Activated CD8-positive, alpha-beta memory T cell treated with anti-CD3 and anti-CD28 coated beads, Interleukin-2, amount 50 U/mL, for 1 hour (primary cell): ENCODE measurements around the gene SCAMP3.

Experiments
- DNase-seq: peaks from one replicate; pipeline ENCODE4 v3.0.0-alpha.2; 2020; ENCODE audit errors: extremely low read depth

The SCAMP3 gene

GRCh38 chr1:155207806-155208540, 54.2 kb downstream of the SCAMP3 start, which contains the start of gene THBS3:
TSS of gene THBS3 (minus strand) at chr1:155207897. CDS start at chr1:155207876, 21 bp downstream.
- DNase-seq: no peak

DNA sequence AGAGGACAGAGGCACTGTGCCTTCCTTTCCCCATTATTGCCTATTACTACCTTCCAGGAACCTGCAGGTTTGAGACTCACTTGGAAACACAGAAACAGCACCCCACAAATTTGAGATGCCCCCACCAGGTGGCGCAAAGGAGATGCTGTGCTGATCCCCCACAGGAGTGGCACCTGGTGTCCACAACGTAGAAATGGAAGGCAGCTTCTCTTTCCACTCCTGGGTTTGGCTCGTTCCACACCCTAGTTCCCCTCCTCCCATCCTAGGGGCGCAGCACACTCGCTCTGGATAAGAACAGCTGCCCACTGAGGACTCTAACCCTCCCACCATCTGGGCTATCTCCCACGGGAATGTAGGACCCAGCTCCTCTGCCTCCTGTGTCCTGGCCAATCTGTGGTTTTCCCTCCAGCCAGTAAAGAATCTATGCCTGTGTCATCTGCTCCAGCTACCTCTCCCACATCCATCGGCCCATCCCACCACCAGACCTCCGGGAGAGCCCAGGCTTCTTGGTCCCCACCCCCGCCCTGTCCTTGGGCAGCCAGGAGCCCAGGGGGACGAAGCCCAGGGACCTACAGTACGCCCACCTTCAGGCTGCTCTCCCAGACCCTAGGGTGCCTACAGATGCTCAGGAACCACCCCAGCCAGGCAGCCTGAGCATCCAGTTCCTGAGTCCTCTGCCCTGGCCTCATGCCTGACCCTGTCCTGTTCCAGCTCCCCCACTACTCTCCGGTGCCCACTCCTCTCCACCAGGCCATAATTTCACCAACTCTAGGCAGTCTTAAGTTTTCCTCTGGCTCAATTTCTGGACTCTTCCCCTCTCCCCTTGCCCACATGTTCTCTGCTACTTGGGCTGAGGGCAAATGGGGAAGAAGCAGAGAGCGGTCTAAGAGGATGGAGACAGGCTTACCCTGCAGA, 55.0 kb downstream of the SCAMP3 start:
- peak; percentile 80 for DNase-seq
